SK-N-SH treated with all-trans-retinoic acid at 6 μM for 48 hours (cell line): ENCODE results near the gene FAM111B.
"Not testable (repeated sequence)": the region's sequence is repeated elsewhere in the genome, so short reads cannot be mapped to it uniquely, and the experiment has no call there.

ENCODE experiments used
- ATAC-seq: fragments of 200-7000 bp; cut with Tn5 transposase; 3 replicates; pipeline ENCODE4 v1.9.1; 2020; ENCODE audit warnings: mild to moderate bottlenecking, moderate library complexity
- ARNTL ChIP-seq: fragments of 450-650 bp; formaldehyde crosslinking; IDR thresholded peaks from 2 replicates; pipeline ENCODE4 v1.5.0; 2020; ENCODE audit warnings: low read depth, mild to moderate bottlenecking, moderate library complexity, borderline replicate concordance
- BACH2 ChIP-seq: fragments of 250-450 bp; sonication (Bioruptor Pico); IDR thresholded peaks from 2 replicates; pipeline ENCODE4 v1.9.0; 2021; ENCODE audit warnings: mild to moderate bottlenecking, borderline replicate concordance
- CREB5 ChIP-seq: fragments of 250-450 bp; sonication (Bioruptor Pico); IDR thresholded peaks from 2 replicates; pipeline ENCODE4 v1.5.1; 2020; ENCODE audit warnings: low read depth, mild to moderate bottlenecking, moderate library complexity
- CSDC2 ChIP-seq: fragments of 250-450 bp; sonication (Bioruptor Pico); IDR thresholded peaks from 2 replicates; pipeline ENCODE4 v1.5.0; 2020; ENCODE audit warnings: mild to moderate bottlenecking, moderate library complexity
- CSRNP3 ChIP-seq: fragments of 250-450 bp; sonication (Bioruptor Pico); IDR thresholded peaks from 2 replicates; pipeline ENCODE4 v1.5.1; 2021; ENCODE audit warnings: mild to moderate bottlenecking, moderate library complexity
- GLIS3 ChIP-seq: fragments of 250-450 bp; sonication (Bioruptor Pico); IDR thresholded peaks from 2 replicates; pipeline ENCODE4 v1.5.0; 2020; ENCODE audit warnings: mild to moderate bottlenecking, moderate library complexity
- ISL1 ChIP-seq: fragments of 250-450 bp; sonication (Bioruptor Pico); IDR thresholded peaks from 2 replicates; pipeline ENCODE4 v2.1.2; 2022; ENCODE audit warnings: mild to moderate bottlenecking, moderate library complexity
- OSR1 ChIP-seq: fragments of 250-450 bp; sonication (Bioruptor Pico); IDR thresholded peaks from 2 replicates; pipeline ENCODE4 v1.8.0; 2022; ENCODE audit warnings: moderate library complexity, mild to moderate bottlenecking, inconsistent platforms
- PATZ1 ChIP-seq: fragments of 250-450 bp; sonication (Bioruptor Pico); IDR thresholded peaks from 2 replicates; pipeline ENCODE4 v1.8.0; 2020; ENCODE audit warnings: mild to moderate bottlenecking, moderate library complexity, borderline replicate concordance
- POU6F1 ChIP-seq: fragments of 250-450 bp; sonication (Bioruptor Pico); IDR thresholded peaks from 2 replicates; pipeline ENCODE4 v1.8.0; 2021; ENCODE audit warnings: low read depth, mild to moderate bottlenecking, moderate library complexity, borderline replicate concordance
- PPARA ChIP-seq: fragments of 250-450 bp; sonication (Bioruptor Pico); IDR thresholded peaks from 2 replicates; pipeline ENCODE4 v1.5.0; 2020; ENCODE audit warnings: mild to moderate bottlenecking, borderline replicate concordance
- RARB ChIP-seq: fragments of 250-450 bp; sonication (Bioruptor Pico); IDR thresholded peaks from 2 replicates; pipeline ENCODE4 v1.8.0; 2021; ENCODE audit warnings: mild to moderate bottlenecking, moderate library complexity
- SNAI2 ChIP-seq: fragments of 250-450 bp; sonication (Bioruptor Pico); IDR thresholded peaks from 2 replicates; pipeline ENCODE4 v1.5.0; 2020; ENCODE audit warnings: mild to moderate bottlenecking, moderate library complexity
- TCF4 ChIP-seq: fragments of 250-450 bp; sonication (Bioruptor Pico); IDR thresholded peaks from 2 replicates; pipeline ENCODE4 v1.8.0; 2021; ENCODE audit warnings: mild to moderate bottlenecking, moderate library complexity, borderline replicate concordance
- TOX ChIP-seq: fragments of 250-450 bp; sonication (Bioruptor Pico); IDR thresholded peaks from 2 replicates; pipeline ENCODE4 v1.8.0; 2021; ENCODE audit warnings: mild to moderate bottlenecking, moderate library complexity, borderline replicate concordance
- TSHZ2 ChIP-seq: fragments of 250-450 bp; sonication (Bioruptor Pico); IDR thresholded peaks from 2 replicates; pipeline ENCODE4 v1.5.0; 2020; ENCODE audit warnings: mild to moderate bottlenecking, moderate library complexity
- ZC3H10 ChIP-seq: fragments of 250-450 bp; sonication (Bioruptor Pico); IDR thresholded peaks from 2 replicates; pipeline ENCODE4 v1.5.1; 2021; ENCODE audit warnings: mild to moderate bottlenecking, moderate library complexity
- ZFP3 ChIP-seq: fragments of 250-450 bp; sonication (Bioruptor Pico); IDR thresholded peaks from 2 replicates; pipeline ENCODE4 v1.5.0; 2020; ENCODE audit warnings: mild to moderate bottlenecking, moderate library complexity
- ZFP30 ChIP-seq: fragments of 450-650 bp; formaldehyde crosslinking; IDR thresholded peaks from 2 replicates; pipeline ENCODE4 v1.5.0; 2022; ENCODE audit warnings: mild to moderate bottlenecking, moderate library complexity
- ZNF565 ChIP-seq: fragments of 450-650 bp; formaldehyde crosslinking; conservative IDR thresholded peaks from 2 replicates; pipeline ENCODE4 v1.5.0; 2020; ENCODE audit warnings: low read depth, mild to moderate bottlenecking, moderate library complexity
- ZNF70 ChIP-seq: fragments of 450-650 bp; formaldehyde crosslinking; IDR thresholded peaks from 2 replicates; pipeline ENCODE4 v1.5.0; 2020; ENCODE audit warnings: mild to moderate bottlenecking, moderate library complexity
- ZNF8 ChIP-seq: fragments of 450-650 bp; formaldehyde crosslinking; IDR thresholded peaks from 2 replicates; pipeline ENCODE4 v1.5.0; 2020; ENCODE audit warnings: mild to moderate bottlenecking, moderate library complexity

The FAM111B gene

GRCh38 chr11:59102259-59102765 lies 4.7 kb upstream of the FAM111B start:
- ATAC-seq, result no peak
- TF ChIP-seq BACH2 (no peak), GLIS3 (CRISPR knock-in tag) (no peak), ZFP3 (no peak), POU6F1 (no peak), SNAI2 (CRISPR knock-in tag) (no peak), ZNF8 (CRISPR knock-in tag) (no peak), CSDC2 (CRISPR knock-in tag) (no peak), ZNF565 (no peak), TSHZ2 (CRISPR knock-in tag) (no peak), ARNTL (no peak), CSRNP3 (no peak), CREB5 (CRISPR knock-in tag) (no peak), TCF4 (no peak), ISL1 (CRISPR knock-in tag) (no peak), PATZ1 (CRISPR knock-in tag) (no peak), RARB (CRISPR knock-in tag) (no peak), TOX (CRISPR knock-in tag) (no peak), ZFP30 (no peak)

- ATAC-seq, result not testable (repeated sequence)
These were observed 684 bp downstream of the FAM111B start for GRCh38 chr11:59107721-59108120.

GRCh38 chr11:59112494-59112893 lies 5.5 kb downstream of the FAM111B start:
- ATAC-seq, result no peak
- no peak for TF ChIP-seq GLIS3 (CRISPR knock-in tag)
- no peak for TF ChIP-seq PATZ1 (CRISPR knock-in tag)
- TF ChIP-seq TSHZ2 (CRISPR knock-in tag), result no peak
- no peak for TF ChIP-seq ZFP30
- no peak for TF ChIP-seq TOX (CRISPR knock-in tag)
- no peak for TF ChIP-seq ISL1 (CRISPR knock-in tag)
- no peak for TF ChIP-seq SNAI2 (CRISPR knock-in tag)
- TF ChIP-seq ZNF70 (CRISPR knock-in tag), result no peak
- TF ChIP-seq ZFP3, result no peak
- no peak for TF ChIP-seq CSDC2 (CRISPR knock-in tag)
- no peak for TF ChIP-seq ZNF565
- TF ChIP-seq RARB (CRISPR knock-in tag), result no peak
- no peak for TF ChIP-seq ARNTL
- TF ChIP-seq OSR1, result no peak
- no peak for TF ChIP-seq ZC3H10 (CRISPR knock-in tag)
- TF ChIP-seq CREB5 (CRISPR knock-in tag), result no peak
- no peak for TF ChIP-seq PPARA
